Suprapubic skin (tissue), 3 donors: Measurements from ENCODE around the gene KLHL29.

Experiments
- POLR2AphosphoS5 ChIP-seq, 3 donors: sonication (generic); formaldehyde crosslinking; IDR thresholded peaks; one replicate each; pipeline ENCODE4 v1.6.1; 2017; ENCODE audit warnings: antibody characterized with exemption in 3 of 3
- TF ChIP-seq, protein P1 (sequence below), 2 donors: fragments of 200-600 bp in 1 of 2; fragments of 450-650 bp in 1 of 2; sonication (generic) in 1 of 2; IDR thresholded peaks; one replicate each; pipeline ENCODE4 v1.5.1; 2016 to 2019; ENCODE audit warnings: antibody characterized with exemption in 2 of 2, mild to moderate bottlenecking in 1 of 2, moderate library complexity in 1 of 2

DNA sequence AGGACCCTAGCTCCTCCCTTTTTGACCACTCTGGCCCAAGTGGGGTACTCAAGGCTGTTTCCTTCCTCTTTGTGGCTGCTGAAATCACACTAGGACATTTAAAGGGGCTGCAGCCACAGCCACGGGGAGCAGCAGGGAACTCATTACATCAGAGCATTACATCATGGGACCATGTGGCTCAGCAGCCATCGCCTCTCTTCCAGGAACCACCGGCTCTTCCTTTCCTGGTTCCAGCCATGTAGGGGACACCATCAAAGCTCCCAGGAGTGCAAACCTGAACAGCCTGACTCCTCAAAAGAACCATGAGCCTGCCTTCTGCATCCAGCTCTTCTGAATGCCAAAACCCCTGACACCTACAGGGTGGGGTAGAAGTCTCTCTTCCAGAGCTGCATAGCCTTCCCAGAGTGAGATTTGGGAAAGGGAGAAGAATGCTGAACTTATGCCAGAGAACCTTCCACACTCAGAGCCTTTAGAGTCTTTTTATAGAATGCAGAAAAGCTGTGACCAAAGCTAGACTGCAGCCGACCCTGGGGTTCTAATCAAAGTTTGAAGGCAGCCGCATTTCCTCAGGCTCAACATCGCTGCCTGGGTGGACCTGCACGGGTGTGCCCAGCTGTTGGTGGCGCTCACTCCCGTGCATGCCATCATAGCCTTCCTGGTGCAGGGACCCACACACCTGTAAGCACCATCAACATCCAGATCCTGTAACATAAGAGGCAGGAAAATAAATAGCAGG is 121.7 kb downstream of the KLHL29 start:
- TF ChIP-seq, protein P1, sequence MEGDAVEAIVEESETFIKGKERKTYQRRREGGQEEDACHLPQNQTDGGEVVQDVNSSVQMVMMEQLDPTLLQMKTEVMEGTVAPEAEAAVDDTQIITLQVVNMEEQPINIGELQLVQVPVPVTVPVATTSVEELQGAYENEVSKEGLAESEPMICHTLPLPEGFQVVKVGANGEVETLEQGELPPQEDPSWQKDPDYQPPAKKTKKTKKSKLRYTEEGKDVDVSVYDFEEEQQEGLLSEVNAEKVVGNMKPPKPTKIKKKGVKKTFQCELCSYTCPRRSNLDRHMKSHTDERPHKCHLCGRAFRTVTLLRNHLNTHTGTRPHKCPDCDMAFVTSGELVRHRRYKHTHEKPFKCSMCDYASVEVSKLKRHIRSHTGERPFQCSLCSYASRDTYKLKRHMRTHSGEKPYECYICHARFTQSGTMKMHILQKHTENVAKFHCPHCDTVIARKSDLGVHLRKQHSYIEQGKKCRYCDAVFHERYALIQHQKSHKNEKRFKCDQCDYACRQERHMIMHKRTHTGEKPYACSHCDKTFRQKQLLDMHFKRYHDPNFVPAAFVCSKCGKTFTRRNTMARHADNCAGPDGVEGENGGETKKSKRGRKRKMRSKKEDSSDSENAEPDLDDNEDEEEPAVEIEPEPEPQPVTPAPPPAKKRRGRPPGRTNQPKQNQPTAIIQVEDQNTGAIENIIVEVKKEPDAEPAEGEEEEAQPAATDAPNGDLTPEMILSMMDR (IDR thresholded peaks at IDR 0.05) = no peak
- no peak for TF ChIP-seq POLR2AphosphoS5 (IDR thresholded peaks at IDR 0.05)
